Measurements from ENCODE around the gene UMOD.

DNA sequence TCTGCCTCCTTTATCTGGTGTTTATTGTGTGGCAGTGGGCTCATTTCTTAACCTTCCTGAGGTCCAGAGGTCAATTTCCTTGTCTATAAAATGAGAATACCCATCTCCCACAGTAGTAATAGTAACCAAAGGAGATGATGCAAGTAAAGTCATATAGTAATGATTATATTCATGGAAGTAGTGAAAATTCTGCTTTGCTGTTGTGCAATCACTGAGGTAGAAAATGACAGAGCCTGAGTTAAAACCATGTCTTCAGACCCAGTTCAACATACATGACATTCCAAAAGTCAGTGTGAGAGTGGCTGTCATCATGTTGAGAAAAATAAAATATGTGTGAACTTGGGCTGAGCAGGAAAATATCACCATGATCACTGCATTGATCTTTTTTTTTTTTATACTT lies 864 bp upstream of the UMOD start:
- TF ChIP-seq, protein P1, sequence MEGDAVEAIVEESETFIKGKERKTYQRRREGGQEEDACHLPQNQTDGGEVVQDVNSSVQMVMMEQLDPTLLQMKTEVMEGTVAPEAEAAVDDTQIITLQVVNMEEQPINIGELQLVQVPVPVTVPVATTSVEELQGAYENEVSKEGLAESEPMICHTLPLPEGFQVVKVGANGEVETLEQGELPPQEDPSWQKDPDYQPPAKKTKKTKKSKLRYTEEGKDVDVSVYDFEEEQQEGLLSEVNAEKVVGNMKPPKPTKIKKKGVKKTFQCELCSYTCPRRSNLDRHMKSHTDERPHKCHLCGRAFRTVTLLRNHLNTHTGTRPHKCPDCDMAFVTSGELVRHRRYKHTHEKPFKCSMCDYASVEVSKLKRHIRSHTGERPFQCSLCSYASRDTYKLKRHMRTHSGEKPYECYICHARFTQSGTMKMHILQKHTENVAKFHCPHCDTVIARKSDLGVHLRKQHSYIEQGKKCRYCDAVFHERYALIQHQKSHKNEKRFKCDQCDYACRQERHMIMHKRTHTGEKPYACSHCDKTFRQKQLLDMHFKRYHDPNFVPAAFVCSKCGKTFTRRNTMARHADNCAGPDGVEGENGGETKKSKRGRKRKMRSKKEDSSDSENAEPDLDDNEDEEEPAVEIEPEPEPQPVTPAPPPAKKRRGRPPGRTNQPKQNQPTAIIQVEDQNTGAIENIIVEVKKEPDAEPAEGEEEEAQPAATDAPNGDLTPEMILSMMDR (IDR thresholded peaks at IDR 0.05; ENCODE audit: poor library complexity) = no peak
- TF ChIP-seq EZH2 (IDR thresholded peaks at IDR 0.05; ENCODE audit: borderline replicate concordance) (no peak), EZH2phosphoT487 (IDR thresholded peaks at IDR 0.05; ENCODE audit: low read depth, severe bottlenecking, unreplicated experiment) (no peak)

Data from hepatocyte (in vitro differentiated cells).